GM19463 (cell line): ENCODE measurements around the gene ATP1A3.

Experiments
- ATAC-seq: cut with Tn5 transposase; IDR thresholded peaks from one replicate; pipeline ENCODE4 v1.9.1; 2021; ENCODE audit warnings: mild to moderate bottlenecking, moderate library complexity; ENCODE audit not compliant: unreplicated experiment

Gene ATP1A3

GRCh38 chr19:41930926-41931592, 63.0 kb downstream of the ATP1A3 start:
- ATAC-seq, result no peak

GRCh38 chr19:41930322-41930722, 63.7 kb downstream of the ATP1A3 start:
- ATAC-seq, result no peak

- ATAC-seq, result no peak
Observed at GRCh38 chr19:41929536-41930071, 64.4 kb downstream of the ATP1A3 start.

GRCh38 chr19:41928754-41929535, 65.1 kb downstream of the ATP1A3 start:
- no peak for ATAC-seq

- no peak for ATAC-seq
Observed at GRCh38 chr19:41928221-41928683, 65.8 kb downstream of the ATP1A3 start, which contains the start of gene ERFL. ERFL (minus strand) TSS chr19:41928449; CDS start chr19:41912919, 15,530 bp downstream.

GRCh38 chr19:41927497-41928192, 66.4 kb downstream of the ATP1A3 start:
- no peak for ATAC-seq

GRCh38 chr19:41926763-41927496, 67.1 kb downstream of the ATP1A3 start:
- ATAC-seq, result no peak

- ATAC-seq, result no peak
Observed at GRCh38 chr19:41926028-41926762, 67.8 kb downstream of the ATP1A3 start.

- no peak for ATAC-seq
Observed at GRCh38 chr19:41925208-41926003, 68.6 kb downstream of the ATP1A3 start.

GRCh38 chr19:41924151-41925145, 69.6 kb downstream of the ATP1A3 start:
- no peak for ATAC-seq

GRCh38 chr19:41923045-41923788, 70.8 kb downstream of the ATP1A3 start:
- no peak for ATAC-seq

- ATAC-seq, result no peak
Observed at GRCh38 chr19:41922585-41922984, 71.4 kb downstream of the ATP1A3 start.

- ATAC-seq, result no peak
Observed at GRCh38 chr19:41921577-41922576, 72.2 kb downstream of the ATP1A3 start.

- ATAC-seq, result no peak
Observed at GRCh38 chr19:41920882-41921576, 73.0 kb downstream of the ATP1A3 start.

GRCh38 chr19:41919948-41920712, 73.9 kb downstream of the ATP1A3 start:
- ATAC-seq, result no peak
